Dedifferentiated amniotic fluid mesenchymal stem cell (primary cell): ENCODE results near the gene APOBEC3C.
"Not testable (repeated sequence)": the region's sequence is repeated elsewhere in the genome, so short reads cannot be mapped to it uniquely, and the experiment has no call there.

Experiments used
- DNase-seq: peaks from one replicate; pipeline ENCODE4 v3.0.0-alpha.2; 2016; ENCODE audit errors: extremely low spot score

The APOBEC3C gene

DNA sequence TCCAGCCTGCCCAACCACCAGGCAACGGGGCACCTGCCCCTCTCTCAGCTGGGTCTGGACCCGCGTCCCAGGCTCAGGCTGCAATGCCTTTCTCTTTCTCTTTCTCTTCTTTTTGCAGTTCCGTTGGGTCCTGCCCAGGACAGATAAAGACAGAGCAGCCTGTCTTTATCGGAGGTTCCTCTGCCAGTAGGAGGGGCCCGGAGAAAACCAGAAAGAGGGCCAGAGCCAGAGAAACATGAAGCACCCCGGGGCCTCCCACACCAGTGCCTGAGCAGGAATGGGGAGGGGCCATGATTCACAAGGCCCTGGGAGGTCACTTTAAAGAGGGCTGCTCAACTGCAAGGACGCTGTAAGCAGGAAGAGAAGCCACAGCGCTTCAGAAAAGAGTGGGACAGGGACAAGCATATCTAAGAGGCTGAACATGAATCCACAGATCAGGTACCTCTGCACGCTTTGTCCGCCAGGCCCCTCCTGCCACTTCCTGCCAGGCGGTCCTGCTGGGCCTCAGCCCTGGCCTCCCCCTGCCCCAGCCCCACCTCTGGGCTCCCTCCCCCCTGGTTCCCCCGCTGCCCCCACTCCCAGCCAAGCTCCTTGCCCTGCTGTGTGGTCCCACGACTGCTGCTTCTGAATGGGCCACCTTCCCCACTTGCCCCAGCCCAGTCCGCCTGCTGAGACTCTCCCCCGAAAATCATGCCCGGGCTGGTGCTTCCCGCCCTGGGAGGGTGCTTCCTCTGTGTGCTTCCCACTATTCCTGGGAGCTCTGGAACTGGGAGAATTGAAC lies at the start of gene APOBEC3C:
Gene APOBEC3C (plus strand): TSS at position 316 of the 781 bp plus-strand sequence. CDS start 106 bp downstream, at position 422.
- peak; percentile 61 for DNase-seq

- no peak for DNase-seq
Measured at GRCh38 chr22:38964306-38964705, 49.8 kb upstream of the APOBEC3C start.

DNA sequence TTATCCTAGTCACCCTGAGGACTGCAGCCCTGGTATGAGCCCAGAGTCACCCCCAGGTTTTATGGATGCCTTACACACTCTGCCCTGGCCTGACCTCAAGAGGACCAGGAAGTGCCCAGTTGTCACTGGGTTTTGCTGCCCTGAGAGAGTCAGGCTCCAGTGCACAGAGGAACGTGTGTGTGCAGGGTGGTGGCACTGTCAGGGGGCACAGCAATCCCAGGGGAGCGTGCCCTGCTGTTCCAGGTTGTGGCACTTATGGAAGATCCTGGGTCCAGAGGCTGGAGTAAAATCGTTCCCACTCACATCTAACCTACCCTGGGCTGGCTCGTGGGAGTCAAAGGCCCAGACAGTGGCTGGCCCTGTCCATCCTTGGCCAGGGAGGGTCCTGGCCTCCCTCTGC lies 49.1 kb upstream of the APOBEC3C start:
- DNase-seq, result no peak

DNA sequence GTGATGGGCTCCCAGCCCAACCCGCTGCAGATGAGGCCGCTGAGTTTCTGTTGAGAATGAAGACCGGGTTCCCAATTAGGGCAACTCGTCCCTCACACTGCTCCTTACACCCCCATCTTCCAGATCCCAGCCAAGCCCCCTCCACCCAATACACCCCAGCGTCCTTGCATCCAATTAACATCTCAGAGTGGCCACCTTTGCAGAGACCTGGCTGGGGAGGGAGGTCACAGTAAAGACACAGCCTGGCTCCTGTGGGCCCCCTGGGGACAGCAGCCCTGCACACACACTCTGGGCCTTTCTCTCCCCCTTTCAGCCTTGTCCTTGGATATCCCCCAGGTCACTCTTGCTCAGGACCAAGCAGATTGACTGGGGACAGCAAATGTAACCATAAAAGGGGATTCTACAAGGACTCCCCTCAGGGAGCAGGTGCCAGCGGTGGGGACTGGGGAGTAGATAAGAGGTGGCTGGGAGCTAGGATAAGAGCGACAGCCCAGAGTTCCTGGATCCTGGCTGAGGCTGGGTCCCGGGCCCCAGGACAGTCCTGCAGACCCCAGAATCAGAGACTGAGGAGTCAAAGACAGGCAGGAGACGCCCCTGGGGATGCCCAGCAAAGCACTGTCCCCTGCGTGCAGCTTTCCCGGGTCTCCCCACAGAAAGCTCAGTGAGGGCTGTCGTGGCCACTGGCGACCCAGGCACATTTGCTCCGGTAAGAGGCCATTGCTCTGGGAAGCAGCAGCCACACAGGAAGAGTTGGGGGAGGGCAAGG lies 48.3 kb upstream of the APOBEC3C start:
- DNase-seq, result no peak

DNA sequence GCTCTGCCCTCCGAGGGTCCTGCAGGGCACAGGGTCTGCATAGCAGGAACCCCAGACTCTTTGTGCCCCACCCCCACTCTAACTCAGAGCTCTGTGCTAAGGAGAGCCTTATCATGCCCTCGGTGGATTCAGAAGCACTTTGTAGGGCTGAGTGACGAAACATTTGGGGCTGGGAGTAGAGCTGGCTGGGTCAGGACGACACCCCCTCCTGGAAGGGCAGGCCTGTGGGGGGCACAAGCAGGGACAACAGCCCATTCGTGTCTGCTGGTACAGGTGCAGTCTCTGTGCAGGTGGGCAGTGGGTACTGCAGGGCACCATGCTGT lies 47.7 kb upstream of the APOBEC3C start:
- DNase-seq, result no peak

DNA sequence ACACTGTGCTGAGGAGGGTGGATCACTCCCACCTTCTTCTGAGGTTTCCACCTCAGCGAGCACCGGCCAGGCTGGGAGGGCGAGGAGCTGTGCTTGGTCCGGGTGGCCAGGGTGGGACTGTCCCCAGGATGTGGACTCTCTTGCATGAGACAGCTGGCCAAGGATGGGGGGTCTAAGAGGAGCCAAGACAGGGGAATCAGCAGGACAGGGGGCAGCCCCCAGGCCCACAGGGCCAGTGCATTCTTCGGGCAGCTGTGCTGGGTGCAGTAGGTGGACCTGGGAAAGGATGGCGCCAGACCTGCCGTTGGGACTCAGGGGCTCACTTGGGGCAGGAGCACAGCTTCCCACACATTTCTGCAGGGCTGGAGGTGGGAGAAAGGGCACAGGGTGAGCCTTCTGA lies 47.1 kb upstream of the APOBEC3C start:
- DNase-seq, result no peak

GRCh38 chr22:38967451-38968450 lies 46.3 kb upstream of the APOBEC3C start:
- no peak for DNase-seq

GRCh38 chr22:38968801-38969200 lies 45.3 kb upstream of the APOBEC3C start:
- DNase-seq, result no peak

DNA sequence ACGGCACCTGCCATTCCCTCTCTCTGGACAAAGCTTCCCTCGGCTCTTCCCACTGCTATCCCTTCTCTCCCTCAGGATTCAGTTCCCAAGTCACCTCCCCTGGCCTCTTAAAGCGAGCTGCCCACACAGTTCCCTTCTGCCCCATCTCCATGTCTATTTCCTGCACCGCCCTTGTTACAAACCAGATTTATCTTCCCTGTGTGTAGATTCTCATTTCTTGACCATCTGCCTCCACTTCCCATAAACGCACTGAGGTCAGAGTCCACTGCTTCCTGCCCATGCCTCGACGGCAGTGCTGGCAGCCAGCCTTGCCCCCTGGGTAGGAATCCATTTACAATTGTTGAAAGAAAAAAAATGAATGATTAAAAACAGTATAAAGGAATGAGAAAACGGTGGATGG lies 43.5 kb upstream of the APOBEC3C start:
- no peak for DNase-seq

- DNase-seq, result no peak
Measured at GRCh38 chr22:38971202-38971601, 42.9 kb upstream of the APOBEC3C start.

GRCh38 chr22:38971791-38972190 lies 42.3 kb upstream of the APOBEC3C start:
- no peak for DNase-seq

DNA sequence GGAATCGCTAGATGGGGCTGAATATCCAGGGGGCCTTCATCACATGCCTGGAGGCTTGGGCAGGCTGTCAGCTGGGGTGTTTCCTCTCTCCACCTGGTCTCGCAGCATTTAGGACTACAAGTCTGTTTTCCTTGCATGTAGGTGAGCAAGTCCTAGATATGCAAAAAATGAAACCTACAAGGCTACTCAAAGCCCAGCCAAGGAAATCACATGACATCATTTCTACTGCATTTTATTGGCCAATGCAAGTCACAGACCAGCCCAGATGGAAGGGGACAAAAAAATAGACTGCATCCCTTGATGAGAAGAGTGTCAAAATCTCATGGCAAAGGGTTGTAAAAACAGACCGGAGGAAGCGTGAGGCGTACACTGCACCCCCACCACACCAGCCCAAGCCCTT lies 41.5 kb upstream of the APOBEC3C start:
- DNase-seq, result no peak

DNA sequence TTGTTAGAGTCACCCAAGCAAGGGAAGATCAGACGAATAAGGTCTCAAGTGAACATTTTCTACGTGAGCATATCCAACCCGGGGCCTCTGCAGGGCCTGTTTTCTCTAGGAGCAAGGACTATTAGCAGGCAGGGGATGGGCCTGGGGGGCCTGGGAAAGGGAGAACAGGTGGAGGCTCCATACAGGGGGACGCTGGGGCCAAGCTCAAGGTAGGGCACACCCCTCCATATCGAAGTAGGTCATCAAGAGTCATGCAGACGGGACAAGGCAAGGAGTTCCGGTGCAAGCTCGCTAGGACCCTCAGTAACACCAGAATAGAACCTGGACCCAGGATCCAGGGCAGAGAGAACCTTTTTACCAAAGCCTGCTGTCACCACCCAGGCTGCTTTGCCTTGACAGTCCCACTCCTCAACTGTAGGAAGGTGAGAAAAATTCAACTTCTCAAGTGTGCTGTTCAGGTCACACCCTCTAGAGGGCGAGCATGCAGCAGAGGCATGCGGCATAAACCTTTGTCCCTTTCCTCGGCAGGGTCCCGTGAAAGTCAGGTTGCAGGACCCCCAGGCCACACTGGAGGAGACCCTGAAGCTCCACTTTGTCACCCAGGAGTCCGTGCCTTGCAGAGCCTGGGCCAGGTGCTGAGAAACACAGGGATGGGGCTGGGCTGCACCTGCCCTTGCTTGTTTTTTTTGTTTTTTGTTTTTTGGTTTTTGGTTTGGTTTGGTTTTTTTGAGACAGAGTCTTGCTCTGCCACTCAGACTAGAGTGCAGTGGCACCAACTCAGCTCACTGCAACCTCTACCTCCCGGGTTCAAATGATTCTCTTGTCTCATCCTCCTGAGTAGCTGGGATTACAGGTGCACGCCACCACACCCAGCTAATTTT lies 40.5 kb upstream of the APOBEC3C start:
- DNase-seq, result peak; percentile 27

GRCh38 chr22:38974170-38974825 lies 39.8 kb upstream of the APOBEC3C start:
- DNase-seq, result no peak

DNA sequence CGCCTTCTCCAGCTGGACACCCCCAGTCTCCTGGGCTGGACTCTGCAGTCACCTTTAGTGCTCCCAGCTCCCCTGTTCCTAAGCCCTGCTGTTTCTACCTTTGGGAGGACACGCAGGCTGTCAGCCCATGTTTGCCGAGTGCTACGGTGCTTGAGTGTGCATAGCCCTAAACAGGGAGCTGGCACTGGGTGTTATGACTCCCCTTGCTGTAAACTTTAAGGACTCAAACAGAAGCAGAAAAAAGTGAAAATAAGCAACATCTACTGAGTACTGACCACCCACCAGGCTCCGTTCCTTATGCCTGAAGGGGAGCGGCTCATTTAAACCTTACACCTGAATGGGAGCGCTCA lies 39.3 kb upstream of the APOBEC3C start:
- DNase-seq, result no peak

- not testable (repeated sequence) for DNase-seq
Measured at GRCh38 chr22:38977289-38977688, 36.8 kb upstream of the APOBEC3C start.

GRCh38 chr22:38980587-38980986 lies 33.5 kb upstream of the APOBEC3C start:
- DNase-seq, result not testable (repeated sequence)

- no peak for DNase-seq
Measured at GRCh38 chr22:38981005-38981991, 32.8 kb upstream of the APOBEC3C start.
